Measurements from ENCODE around the gene TRNAU1AP.
"Not testable (repeated sequence)": the region's sequence is repeated elsewhere in the genome, so short reads cannot be mapped to it uniquely, and the experiment has no call there.

Gene TRNAU1AP

GRCh38 chr1:28517649-28517999 lies 35.3 kb upstream of the TRNAU1AP start:
- peak overlapping the region; percentile 60 for H3K4me3 ChIP-seq (ENCODE audit: low read depth, low read length)
- DNase-seq (ENCODE audit: low read depth): no peak
- no peak for TF ChIP-seq CTCF (IDR thresholded peaks at IDR 0.05; ENCODE audit: low read depth, low read length, missing control alignments)
- in situ Hi-C loops (cut with HindIII; ENCODE audit: low sequenced_read_pairs): no loop called here

- in situ Hi-C loops (cut with HindIII; ENCODE audit: low sequenced_read_pairs): no loop called here
- DNase-seq (ENCODE audit: low read depth): peak; percentile 55
- H3K4me3 ChIP-seq (ENCODE audit: low read depth, low read length): peak overlapping the region; percentile 60
- TF ChIP-seq CTCF (IDR thresholded peaks at IDR 0.05; ENCODE audit: low read depth, low read length, missing control alignments): peak; percentile 98
These were observed 34.7 kb upstream of the TRNAU1AP start for GRCh38 chr1:28518000-28518744.

GRCh38 chr1:28518745-28519341 lies 34.0 kb upstream of the TRNAU1AP start:
- DNase-seq (ENCODE audit: low read depth): no peak

GRCh38 chr1:28519946-28520725 lies 32.7 kb upstream of the TRNAU1AP start:
- in situ Hi-C loops (cut with HindIII; ENCODE audit: low sequenced_read_pairs): no loop called here
- TF ChIP-seq CTCF (IDR thresholded peaks at IDR 0.05; ENCODE audit: low read depth, low read length, missing control alignments): no peak
- no peak overlapping the region for H3K4me3 ChIP-seq (ENCODE audit: low read depth, low read length)
- no peak for DNase-seq (ENCODE audit: low read depth)

More at GRCh38 chr1:28518745-28519341, 34.0 kb upstream of the TRNAU1AP start:
- no peak for TF ChIP-seq CTCF (IDR thresholded peaks at IDR 0.05; ENCODE audit: low read depth, low read length, missing control alignments)
- in situ Hi-C loops (cut with HindIII; ENCODE audit: low sequenced_read_pairs): no loop called here
- peak overlapping the region; percentile 60 for H3K4me3 ChIP-seq (ENCODE audit: low read depth, low read length)

- DNase-seq (ENCODE audit: low read depth); H3K4me3 ChIP-seq (ENCODE audit: low read depth, low read length); in situ Hi-C loops (cut with HindIII; ENCODE audit: low sequenced_read_pairs): not testable (repeated sequence)
These were observed 32.1 kb upstream of the TRNAU1AP start for GRCh38 chr1:28520796-28521195.

- in situ Hi-C loops (cut with HindIII; ENCODE audit: low sequenced_read_pairs): no loop called here
- H3K4me3 ChIP-seq (ENCODE audit: low read depth, low read length): no peak overlapping the region
- DNase-seq (ENCODE audit: low read depth): no peak
- no peak for TF ChIP-seq CTCF (IDR thresholded peaks at IDR 0.05; ENCODE audit: low read depth, low read length, missing control alignments)
These were observed 31.3 kb upstream of the TRNAU1AP start for GRCh38 chr1:28521502-28522164.

- DNase-seq (ENCODE audit: low read depth); H3K4me3 ChIP-seq (ENCODE audit: low read depth, low read length); in situ Hi-C loops (cut with HindIII; ENCODE audit: low sequenced_read_pairs): not testable (repeated sequence)
These were observed 30.3 kb upstream of the TRNAU1AP start for GRCh38 chr1:28522537-28522936.

- H3K4me3 ChIP-seq (ENCODE audit: low read depth, low read length); DNase-seq (ENCODE audit: low read depth); in situ Hi-C loops (cut with HindIII; ENCODE audit: low sequenced_read_pairs): not testable (repeated sequence)
These were observed 27.8 kb upstream of the TRNAU1AP start for GRCh38 chr1:28525002-28525642.
